Cardiac fibroblast (primary cell): Measurements from ENCODE around the gene BBIP1.
"Not testable (repeated sequence)": the region's sequence is repeated elsewhere in the genome, so short reads cannot be mapped to it uniquely, and the experiment has no call there.

Experiments
- DNase-seq, 2 donors: peaks; one replicate each; pipeline versions ENCODE4 v3.0.0 to v3.0.0-alpha.2; 2010; ENCODE audit warnings: low read depth in 2 of 2
- H3K4me3 ChIP-seq, 2 donors: replicated peaks in 1 of 2; 1 replicate in 1 of 2; 2 replicates in 1 of 2; pipeline ENCODE4 v1.5.1; 2011; ENCODE audit warnings: low read depth in 2 of 2, low read length in 2 of 2, mild to moderate bottlenecking in 2 of 2, moderate library complexity in 1 of 2
- TF ChIP-seq, protein P1 (sequence below): IDR thresholded peaks from one replicate; pipeline ENCODE4 v1.5.1; 2011; ENCODE audit warnings: low read depth, mild to moderate bottlenecking, low read length, inconsistent platforms

Gene BBIP1

GRCh38 chr10:110916554-110917346 lies 2.2 kb downstream of the BBIP1 start:
- TF ChIP-seq, protein P1, sequence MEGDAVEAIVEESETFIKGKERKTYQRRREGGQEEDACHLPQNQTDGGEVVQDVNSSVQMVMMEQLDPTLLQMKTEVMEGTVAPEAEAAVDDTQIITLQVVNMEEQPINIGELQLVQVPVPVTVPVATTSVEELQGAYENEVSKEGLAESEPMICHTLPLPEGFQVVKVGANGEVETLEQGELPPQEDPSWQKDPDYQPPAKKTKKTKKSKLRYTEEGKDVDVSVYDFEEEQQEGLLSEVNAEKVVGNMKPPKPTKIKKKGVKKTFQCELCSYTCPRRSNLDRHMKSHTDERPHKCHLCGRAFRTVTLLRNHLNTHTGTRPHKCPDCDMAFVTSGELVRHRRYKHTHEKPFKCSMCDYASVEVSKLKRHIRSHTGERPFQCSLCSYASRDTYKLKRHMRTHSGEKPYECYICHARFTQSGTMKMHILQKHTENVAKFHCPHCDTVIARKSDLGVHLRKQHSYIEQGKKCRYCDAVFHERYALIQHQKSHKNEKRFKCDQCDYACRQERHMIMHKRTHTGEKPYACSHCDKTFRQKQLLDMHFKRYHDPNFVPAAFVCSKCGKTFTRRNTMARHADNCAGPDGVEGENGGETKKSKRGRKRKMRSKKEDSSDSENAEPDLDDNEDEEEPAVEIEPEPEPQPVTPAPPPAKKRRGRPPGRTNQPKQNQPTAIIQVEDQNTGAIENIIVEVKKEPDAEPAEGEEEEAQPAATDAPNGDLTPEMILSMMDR: no peak
- peak; percentile 66 to 78 for DNase-seq
- H3K4me3 ChIP-seq: no peak overlapping the region

GRCh38 chr10:110915600-110915999 lies 3.4 kb downstream of the BBIP1 start:
- not testable (repeated sequence) for DNase-seq, H3K4me3 ChIP-seq

- DNase-seq: no peak
- TF ChIP-seq, protein P1: no peak
Measured at GRCh38 chr10:110915035-110915434, 3.9 kb downstream of the BBIP1 start.

GRCh38 chr10:110914431-110914830 lies 4.5 kb downstream of the BBIP1 start:
- DNase-seq: no peak
- no peak overlapping the region for H3K4me3 ChIP-seq
- TF ChIP-seq, protein P1: no peak

More at GRCh38 chr10:110915035-110915434, 3.9 kb downstream of the BBIP1 start:
- no peak overlapping the region for H3K4me3 ChIP-seq

DNA sequence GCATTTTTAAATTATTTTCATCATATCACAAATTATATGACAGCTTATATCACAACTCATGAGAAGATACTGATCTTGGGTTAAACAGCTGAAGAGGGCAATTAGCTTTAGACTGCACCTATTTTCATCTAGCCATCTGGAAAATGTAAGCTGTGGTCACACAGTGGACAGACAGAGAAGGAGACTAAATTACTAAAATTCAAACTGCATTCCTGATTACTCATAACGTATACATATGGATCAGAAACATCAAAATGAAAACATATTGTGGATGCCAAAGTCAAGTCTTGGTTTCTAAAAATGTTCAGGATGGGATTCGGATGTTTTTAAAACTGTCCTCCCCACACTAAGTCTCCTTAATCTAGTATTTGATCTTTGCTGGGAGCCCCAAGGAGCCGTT lies 6.6 kb downstream of the BBIP1 start:
- TF ChIP-seq, protein P1: no peak
- no peak overlapping the region for H3K4me3 ChIP-seq
- peak; percentile 10 to 67 for DNase-seq

DNA sequence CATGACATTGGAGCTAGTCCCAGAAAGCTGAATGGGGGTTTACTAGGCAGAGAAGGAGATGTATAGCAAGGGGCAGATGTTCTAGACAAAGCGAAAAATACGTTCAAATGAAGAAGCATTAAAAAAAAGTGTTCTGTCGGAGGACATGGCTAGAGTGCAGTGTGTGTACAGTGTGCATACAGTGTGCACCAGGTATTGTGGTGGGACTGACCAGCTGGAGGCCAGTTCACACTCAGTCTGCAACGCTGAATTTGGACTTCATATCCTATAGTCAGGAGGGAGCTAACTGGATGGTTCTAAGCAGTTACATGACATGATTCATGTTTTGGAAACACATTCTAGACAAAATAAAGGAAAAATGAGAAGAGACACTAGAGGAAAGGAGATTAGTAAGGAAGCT lies 8.8 kb downstream of the BBIP1 start:
- TF ChIP-seq, protein P1: no peak
- DNase-seq: no peak
- no peak overlapping the region for H3K4me3 ChIP-seq

GRCh38 chr10:110903280-110904278 lies 15.4 kb downstream of the BBIP1 start:
- H3K4me3 ChIP-seq: no peak overlapping the region
- DNase-seq: peak in 1 of 2 donors; percentile 55
- TF ChIP-seq, protein P1: no peak
